Breast epithelium (tissue), 3 donors: ENCODE data around the gene SPRR2G.

Experiments used
- POLR2A ChIP-seq: fragments of 450-650 bp; IDR thresholded peaks from one replicate; pipeline ENCODE4 v1.6.1; 2016; ENCODE audit warnings: antibody characterized with exemption, mild to moderate bottlenecking, moderate library complexity
- POLR2AphosphoS5 ChIP-seq, 3 donors: sonication (generic); formaldehyde crosslinking; IDR thresholded peaks; one replicate each; pipeline ENCODE4 v1.6.1; 2017; ENCODE audit warnings: antibody characterized with exemption in 3 of 3
- TF ChIP-seq, protein P1 (sequence below), 3 donors: fragments of 450-650 bp; IDR thresholded peaks; one replicate each; pipeline ENCODE4 v1.5.1; 2016 to 2017; ENCODE audit warnings: antibody characterized with exemption in 3 of 3, mild to moderate bottlenecking in 3 of 3, moderate library complexity in 3 of 3

DNA sequence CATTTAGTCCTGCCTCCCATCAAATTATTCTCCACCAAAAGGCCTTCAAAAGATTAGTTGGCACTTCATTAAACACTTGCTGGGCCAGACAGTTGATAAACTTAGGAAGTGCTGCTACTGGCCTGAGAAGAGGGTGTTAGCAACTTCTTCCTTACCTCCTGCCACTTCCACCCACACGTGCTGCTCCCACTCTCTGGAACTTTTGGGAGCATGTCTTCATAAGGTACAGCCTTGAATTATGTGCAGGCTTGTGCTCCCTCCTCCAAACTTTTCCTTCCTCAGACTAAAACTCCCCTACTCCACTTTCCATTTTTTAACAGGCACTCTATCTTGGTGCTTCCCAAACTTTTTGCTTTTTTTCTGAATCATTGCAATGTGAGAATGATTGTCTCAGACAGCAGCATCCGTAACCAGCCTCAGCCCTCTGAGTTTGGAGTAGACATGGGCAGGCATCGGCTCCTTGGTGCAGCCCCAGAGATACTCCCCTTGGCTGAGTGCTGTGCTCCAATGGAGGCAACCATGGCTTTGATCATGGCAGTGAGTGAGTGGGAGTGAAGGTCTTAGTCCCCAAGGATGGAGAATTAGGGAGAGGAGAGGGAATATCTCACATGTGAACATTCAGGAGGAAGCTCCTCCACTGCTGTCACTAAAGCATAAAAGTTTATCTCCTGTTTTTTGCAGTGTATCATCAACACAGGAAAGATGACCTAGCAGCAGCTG lies 43.8 kb upstream of the SPRR2G start:
- TF ChIP-seq POLR2A (no peak), POLR2AphosphoS5 (IDR thresholded peaks at IDR 0.05) (no peak)
- TF ChIP-seq, protein P1, sequence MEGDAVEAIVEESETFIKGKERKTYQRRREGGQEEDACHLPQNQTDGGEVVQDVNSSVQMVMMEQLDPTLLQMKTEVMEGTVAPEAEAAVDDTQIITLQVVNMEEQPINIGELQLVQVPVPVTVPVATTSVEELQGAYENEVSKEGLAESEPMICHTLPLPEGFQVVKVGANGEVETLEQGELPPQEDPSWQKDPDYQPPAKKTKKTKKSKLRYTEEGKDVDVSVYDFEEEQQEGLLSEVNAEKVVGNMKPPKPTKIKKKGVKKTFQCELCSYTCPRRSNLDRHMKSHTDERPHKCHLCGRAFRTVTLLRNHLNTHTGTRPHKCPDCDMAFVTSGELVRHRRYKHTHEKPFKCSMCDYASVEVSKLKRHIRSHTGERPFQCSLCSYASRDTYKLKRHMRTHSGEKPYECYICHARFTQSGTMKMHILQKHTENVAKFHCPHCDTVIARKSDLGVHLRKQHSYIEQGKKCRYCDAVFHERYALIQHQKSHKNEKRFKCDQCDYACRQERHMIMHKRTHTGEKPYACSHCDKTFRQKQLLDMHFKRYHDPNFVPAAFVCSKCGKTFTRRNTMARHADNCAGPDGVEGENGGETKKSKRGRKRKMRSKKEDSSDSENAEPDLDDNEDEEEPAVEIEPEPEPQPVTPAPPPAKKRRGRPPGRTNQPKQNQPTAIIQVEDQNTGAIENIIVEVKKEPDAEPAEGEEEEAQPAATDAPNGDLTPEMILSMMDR (IDR thresholded peaks at IDR 0.05) = no peak
